ENCODE data around the gene IQGAP2. TPM values are rescaled to one million over a fixed set of nuclear protein-coding genes. Genes with fewer than 3 reads are reported as not detected.

IQGAP2 gene
- total RNA-seq, 1 experiment from 2014 or later = not detected

- TF ChIP-seq EZH2phosphoT487 (IDR thresholded peaks at IDR 0.05; ENCODE audit: borderline replicate concordance, low read length) = no peak
- TF ChIP-seq EZH2 (IDR thresholded peaks at IDR 0.05; ENCODE audit: low read length, unreplicated experiment) = no peak
- no peak for TF ChIP-seq CTCF (conservative IDR thresholded peaks at IDR 0.05; ENCODE audit: low read depth, low read length)
- H4K20me1 ChIP-seq (ENCODE audit: low read length) = no peaks in the 10 kb centered on the region
- no peaks in the 10 kb centered on the region for H3K36me3 ChIP-seq (ENCODE audit: low read depth, low read length)
- no peak overlapping the region for H3K4me2 ChIP-seq (ENCODE audit: low read length)
- CTCF ChIA-PET = no interaction called here
- H3K9me2 ChIP-seq (replicated peaks; ENCODE audit: low read length) = no peaks in the 10 kb centered on the region
- H2AFZ ChIP-seq (ENCODE audit: low read length) = no peak overlapping the region
- no peak overlapping the region for H3K27ac ChIP-seq (ENCODE audit: low read length)
- DNase-seq = no peak
- H3K9ac ChIP-seq (ENCODE audit: low read length) = no peak overlapping the region
- no peaks in the 10 kb centered on the region for H3K4me1 ChIP-seq (ENCODE audit: insufficient read depth, low read length)
- BruUV-seq (replicated peaks) = no TSS peak
- no peaks in the 10 kb centered on the region for H3K9me3 ChIP-seq (ENCODE audit: low read length)
- no peaks in the 10 kb centered on the region for H3F3A ChIP-seq (ENCODE audit: low read length, unreplicated experiment)
- intact Hi-C loops (cut with micrococcal nuclease) = no loop called here
- H3K4me3 ChIP-seq (ENCODE audit: low read length) = no peak overlapping the region
- POLR2A ChIA-PET (ENCODE audit: unreplicated experiment) = interaction anchor here (0.6 kb wide), 1 partner anchor 1013 kb away, joined by 4 read pairs; no protein-coding TSS in a partner anchor
- H3K27me3 ChIP-seq (ENCODE audit: low read length) = no peaks in the 10 kb centered on the region
- no peak for ATAC-seq
- H3K79me2 ChIP-seq (ENCODE audit: low read length) = no peaks in the 10 kb centered on the region
These were observed 354.0 kb downstream of the IQGAP2 start for GRCh38 chr5:76757049-76757448.

Other genes starting within 250 kb of the IQGAP2 start
- 0.11 TPM in 1 of 2 replicates, not detected in the other for gene F2RL2, start 220.1 kb downstream of the IQGAP2 start, total RNA-seq (2014; rRNA removed)

Measured in PC-3 (cell line).